ENCODE results near the gene OR1A1.
"Not testable (repeated sequence)": the region's sequence is repeated elsewhere in the genome, so short reads cannot be mapped to it uniquely, and the experiment has no call there.

OR1A1 gene

GRCh38 chr17:3221850-3222249 is 14.4 kb downstream of the OR1A1 start:
- no peak for TF ChIP-seq CTCF (conservative IDR thresholded peaks at IDR 0.05; ENCODE audit: low read depth, low read length)
- DNase-seq (ENCODE audit: low read depth) = no peak
- H3K4me3 ChIP-seq (ENCODE audit: low read depth, low read length) = no peak overlapping the region

- H3K4me3 ChIP-seq (ENCODE audit: low read depth, low read length) = no peak overlapping the region
- no peak for DNase-seq (ENCODE audit: low read depth)
- no peak for TF ChIP-seq CTCF (conservative IDR thresholded peaks at IDR 0.05; ENCODE audit: low read depth, low read length)
Measured at GRCh38 chr17:3222505-3222904, 15.0 kb downstream of the OR1A1 start.

- DNase-seq (ENCODE audit: low read depth); H3K4me3 ChIP-seq (ENCODE audit: low read depth, low read length): not testable (repeated sequence)
Measured at GRCh38 chr17:3224721-3225352, 17.4 kb downstream of the OR1A1 start.

- DNase-seq (ENCODE audit: low read depth); H3K4me3 ChIP-seq (ENCODE audit: low read depth, low read length): not testable (repeated sequence)
Measured at GRCh38 chr17:3232300-3232699, 24.8 kb downstream of the OR1A1 start.

- DNase-seq (ENCODE audit: low read depth) = not testable (repeated sequence)
Measured at GRCh38 chr17:3238685-3239084, 31.2 kb downstream of the OR1A1 start.

GRCh38 chr17:3241044-3241443 is 33.6 kb downstream of the OR1A1 start:
- DNase-seq (ENCODE audit: low read depth); H3K4me3 ChIP-seq (ENCODE audit: low read depth, low read length): not testable (repeated sequence)

More at GRCh38 chr17:3238685-3239084, 31.2 kb downstream of the OR1A1 start:
- H3K4me3 ChIP-seq (ENCODE audit: low read depth, low read length) = not testable (repeated sequence)

GRCh38 chr17:3244841-3245240 is 37.4 kb downstream of the OR1A1 start:
- not testable (repeated sequence) for DNase-seq (ENCODE audit: low read depth); H3K4me3 ChIP-seq (ENCODE audit: low read depth, low read length)

- not testable (repeated sequence) for H3K4me3 ChIP-seq (ENCODE audit: low read depth, low read length); DNase-seq (ENCODE audit: low read depth)
Measured at GRCh38 chr17:3249013-3249412, 41.5 kb downstream of the OR1A1 start.

- DNase-seq (ENCODE audit: low read depth) = no peak
- TF ChIP-seq CTCF (conservative IDR thresholded peaks at IDR 0.05; ENCODE audit: low read depth, low read length) = no peak
- H3K4me3 ChIP-seq (ENCODE audit: low read depth, low read length) = no peak overlapping the region
Measured at GRCh38 chr17:3256575-3256974, 49.1 kb downstream of the OR1A1 start.

- no peak for TF ChIP-seq CTCF (conservative IDR thresholded peaks at IDR 0.05; ENCODE audit: low read depth, low read length)
- no peak overlapping the region for H3K4me3 ChIP-seq (ENCODE audit: low read depth, low read length)
- no peak for DNase-seq (ENCODE audit: low read depth)
Measured at GRCh38 chr17:3260163-3260562, 52.7 kb downstream of the OR1A1 start.

All from choroid plexus epithelial cell (primary cell).